Measurements from ENCODE around the gene LRRC17.
A peak's percentile ranks its signal among the peaks of the same experiment; 100 is the strongest.
"Not testable (repeated sequence)": the region's sequence is repeated elsewhere in the genome, so short reads cannot be mapped to it uniquely, and the experiment has no call there.

Gene LRRC17

GRCh38 chr7:102942181-102942866 lies 29.5 kb downstream of the LRRC17 start:
- no peak overlapping the region for H3K4me3 ChIP-seq (ENCODE audit: low read depth, low read length)
- DNase-seq (ENCODE audit: low read depth), result peak; percentile 58
- TF ChIP-seq CTCF (conservative IDR thresholded peaks at IDR 0.05; ENCODE audit: low read depth, low read length), result no peak

GRCh38 chr7:102942868-102943267 lies 30.1 kb downstream of the LRRC17 start:
- H3K4me3 ChIP-seq (ENCODE audit: low read depth, low read length), result no peak overlapping the region
- TF ChIP-seq CTCF (conservative IDR thresholded peaks at IDR 0.05; ENCODE audit: low read depth, low read length), result no peak
- no peak for DNase-seq (ENCODE audit: low read depth)

GRCh38 chr7:102943423-102944169 lies 30.8 kb downstream of the LRRC17 start:
- TF ChIP-seq CTCF (conservative IDR thresholded peaks at IDR 0.05; ENCODE audit: low read depth, low read length), result no peak
- H3K4me3 ChIP-seq (ENCODE audit: low read depth, low read length), result no peak overlapping the region
- no peak for DNase-seq (ENCODE audit: low read depth)

GRCh38 chr7:102944241-102944640 lies 31.4 kb downstream of the LRRC17 start:
- DNase-seq (ENCODE audit: low read depth), result no peak
- TF ChIP-seq CTCF (conservative IDR thresholded peaks at IDR 0.05; ENCODE audit: low read depth, low read length), result no peak
- H3K4me3 ChIP-seq (ENCODE audit: low read depth, low read length), result no peak overlapping the region

GRCh38 chr7:102951839-102952238 lies 39.0 kb downstream of the LRRC17 start:
- TF ChIP-seq CTCF (conservative IDR thresholded peaks at IDR 0.05; ENCODE audit: low read depth, low read length), result no peak
- no peak for DNase-seq (ENCODE audit: low read depth)
- H3K4me3 ChIP-seq (ENCODE audit: low read depth, low read length), result no peak overlapping the region

GRCh38 chr7:102953406-102953805 lies 40.6 kb downstream of the LRRC17 start:
- TF ChIP-seq CTCF (conservative IDR thresholded peaks at IDR 0.05; ENCODE audit: low read depth, low read length), result no peak
- no peak overlapping the region for H3K4me3 ChIP-seq (ENCODE audit: low read depth, low read length)
- no peak for DNase-seq (ENCODE audit: low read depth)

GRCh38 chr7:102954359-102954758 lies 41.6 kb downstream of the LRRC17 start:
- DNase-seq (ENCODE audit: low read depth); H3K4me3 ChIP-seq (ENCODE audit: low read depth, low read length): not testable (repeated sequence)

GRCh38 chr7:102958004-102958403 lies 45.2 kb downstream of the LRRC17 start:
- DNase-seq (ENCODE audit: low read depth); H3K4me3 ChIP-seq (ENCODE audit: low read depth, low read length): not testable (repeated sequence)

GRCh38 chr7:102961993-102962392 lies 49.2 kb downstream of the LRRC17 start:
- H3K4me3 ChIP-seq (ENCODE audit: low read depth, low read length); DNase-seq (ENCODE audit: low read depth): not testable (repeated sequence)
